ENCODE measurements around the gene RPTOR. TPM values are rescaled to one million over a fixed set of nuclear protein-coding genes. Genes with fewer than 3 reads are reported as not detected.

RPTOR gene
- total RNA-seq, 2 experiments from 2014 or later = 53.1 to 54.0 TPM

DNA sequence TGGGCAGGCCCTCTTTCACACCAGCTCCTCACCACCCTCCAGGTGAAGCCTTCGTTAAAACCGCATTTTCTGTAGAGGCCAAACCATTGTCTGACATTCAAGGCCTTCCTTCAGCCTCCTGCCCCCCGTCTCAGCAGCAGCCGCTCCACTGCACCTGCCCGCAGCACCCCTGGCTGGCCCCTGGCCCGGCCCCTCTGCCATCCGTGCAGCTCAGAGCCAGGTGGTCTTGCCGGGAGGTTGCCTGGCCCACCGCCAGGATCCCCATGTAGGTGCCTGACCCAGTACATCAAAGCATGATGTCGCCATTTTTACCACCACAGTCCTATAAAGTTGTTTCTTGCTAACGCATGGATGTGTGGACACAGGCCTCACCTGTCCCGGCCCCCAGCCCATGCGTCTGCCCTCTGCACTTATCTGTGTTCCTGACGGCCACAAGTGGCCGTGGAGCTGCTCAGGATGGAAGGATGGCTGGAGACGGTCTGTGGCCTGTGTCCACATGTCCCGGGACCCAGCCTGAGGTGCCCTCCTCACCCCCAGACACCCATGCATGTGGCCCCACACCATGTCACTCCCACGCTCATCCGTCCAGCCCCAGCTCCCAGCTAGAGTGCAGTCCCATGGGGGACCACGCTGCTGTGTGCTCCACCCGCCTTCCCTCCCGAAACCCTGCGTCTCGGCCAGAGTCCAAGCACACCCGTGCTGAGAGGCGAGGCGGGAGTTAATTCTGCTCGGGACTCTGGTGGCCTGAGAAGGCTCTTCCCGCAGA is 357.7 kb downstream of the RPTOR start:
- Mint-ChIP-seq H3K4me1 (ENCODE audit: low read depth) (peaks cover 44% of the 10 kb centered on the region), H3K9me3 (ENCODE audit: insufficient read depth) (no peaks in the 10 kb centered on the region), H3K36me3 (ENCODE audit: low read depth) (peaks cover 42% of the 10 kb centered on the region), H3K27me3 (ENCODE audit: low read depth) (no peaks in the 10 kb centered on the region), H3K27ac (peak overlapping the region; percentile 77), H3K4me3 (no peak overlapping the region)
- DNase-seq (no peak), ATAC-seq (no peak)
- ChIA-PET CTCF (no interaction called here), POLR2A (no interaction called here)

GRCh38 chr17:80902963-80903611 is 358.4 kb downstream of the RPTOR start:
- Mint-ChIP-seq H3K4me3 (no peak overlapping the region), H3K4me1 (ENCODE audit: low read depth) (peaks cover 37% of the 10 kb centered on the region), H3K36me3 (ENCODE audit: low read depth) (peaks cover 42% of the 10 kb centered on the region), H3K27me3 (ENCODE audit: low read depth) (no peaks in the 10 kb centered on the region), H3K27ac (no peak overlapping the region), H3K9me3 (ENCODE audit: insufficient read depth) (no peaks in the 10 kb centered on the region)
- CTCF ChIA-PET = no interaction called here
- ATAC-seq (no peak), DNase-seq (no peak)
- POLR2A ChIA-PET = no interaction called here

GRCh38 chr17:80904036-80904753 is 359.6 kb downstream of the RPTOR start:
- DNase-seq = no peak
- Mint-ChIP-seq H3K4me1 (ENCODE audit: low read depth) (peaks cover 29% of the 10 kb centered on the region), H3K9me3 (ENCODE audit: insufficient read depth) (no peaks in the 10 kb centered on the region), H3K4me3 (no peak overlapping the region), H3K36me3 (ENCODE audit: low read depth) (peaks cover 38% of the 10 kb centered on the region), H3K27me3 (ENCODE audit: low read depth) (no peaks in the 10 kb centered on the region), H3K27ac (peak overlapping the region; percentile 52)
- no peak for ATAC-seq
- POLR2A ChIA-PET = no interaction called here
- CTCF ChIA-PET = no interaction called here

DNA sequence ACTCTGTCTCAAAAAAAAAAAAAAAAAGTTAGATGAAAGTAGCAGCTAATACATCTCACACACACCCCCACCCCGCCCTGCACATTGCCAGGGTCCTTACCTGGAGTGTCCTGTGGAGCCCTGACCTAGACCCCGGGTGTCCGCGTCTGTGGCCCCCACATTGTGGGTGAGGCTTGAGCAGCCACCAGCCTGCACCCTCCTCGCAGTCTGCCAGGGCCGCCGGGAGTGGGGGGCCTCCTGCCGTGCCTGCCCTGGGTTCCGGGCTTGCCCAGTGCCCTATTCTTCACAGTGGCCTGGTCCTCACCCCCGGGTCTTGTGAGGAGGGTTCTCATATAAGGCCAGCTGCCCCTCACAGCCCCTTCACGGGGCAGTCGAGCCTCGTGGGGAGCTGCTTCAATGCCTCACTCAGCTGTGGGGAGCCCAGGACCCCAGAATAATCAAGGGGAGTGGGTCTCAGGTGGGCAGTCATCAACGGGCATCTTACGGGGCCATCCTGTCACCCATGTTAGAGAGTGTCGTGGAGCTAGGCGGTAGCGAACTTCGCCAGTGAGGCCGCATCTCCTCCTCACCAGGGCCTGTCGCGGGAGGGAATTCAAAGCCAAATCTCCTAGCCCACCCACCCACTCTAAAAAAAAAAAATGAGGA is 361.1 kb downstream of the RPTOR start:
- ChIA-PET POLR2A (no interaction called here), CTCF (no interaction called here)
- DNase-seq (no peak), ATAC-seq (no peak)
- H3K36me3 Mint-ChIP-seq (ENCODE audit: low read depth) = peaks cover 40% of the 10 kb centered on the region
- H3K9me3 Mint-ChIP-seq (ENCODE audit: insufficient read depth) = no peaks in the 10 kb centered on the region
- no peak overlapping the region for H3K27ac Mint-ChIP-seq
- no peak overlapping the region for H3K4me3 Mint-ChIP-seq
- peaks cover 15% of the 10 kb centered on the region for H3K4me1 Mint-ChIP-seq (ENCODE audit: low read depth)
- no peaks in the 10 kb centered on the region for H3K27me3 Mint-ChIP-seq (ENCODE audit: low read depth)

DNA sequence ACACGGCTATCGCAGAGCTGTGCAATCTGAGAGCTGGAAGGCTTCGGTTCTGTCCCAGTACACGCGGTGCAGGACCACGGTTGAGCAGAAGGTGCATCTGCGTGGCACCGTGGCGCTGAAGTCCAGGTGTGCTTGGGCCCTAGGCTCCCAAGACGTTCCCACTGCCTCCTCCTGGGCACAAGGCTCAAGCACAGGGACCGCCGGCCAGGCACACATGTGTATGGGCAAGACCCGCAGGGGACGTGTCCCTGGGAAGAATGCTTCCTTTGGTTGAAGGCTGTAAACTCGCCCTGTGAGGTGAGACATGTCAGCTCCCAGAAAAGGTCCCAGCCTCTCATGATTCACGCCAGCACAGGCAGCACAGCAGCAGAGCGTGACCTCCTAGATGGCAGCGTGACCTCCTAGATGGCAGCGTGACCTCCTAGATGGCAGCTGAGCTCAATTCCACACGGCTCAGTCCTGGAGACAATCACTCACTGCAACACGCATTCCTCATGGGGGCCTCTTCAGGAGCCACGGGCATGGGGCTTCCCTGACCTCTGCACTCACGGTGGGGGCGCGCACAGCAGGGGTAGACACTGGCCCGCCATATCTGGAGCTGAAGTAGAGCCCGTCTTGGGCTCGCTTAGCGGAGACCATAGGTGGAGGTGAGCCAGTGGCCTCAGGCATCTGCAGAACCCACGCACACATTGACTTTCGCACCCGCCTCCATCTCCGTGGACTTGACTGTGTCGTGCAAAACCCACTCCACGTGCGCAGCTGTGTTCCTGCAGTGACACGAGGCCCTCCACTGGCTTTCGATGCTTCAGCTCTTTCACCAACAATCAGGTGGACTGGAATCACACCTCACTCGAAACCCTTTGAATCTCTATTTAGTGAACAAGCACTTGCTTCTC is 362.0 kb downstream of the RPTOR start:
- DNase-seq (no peak), ATAC-seq (no peak)
- H3K36me3 Mint-ChIP-seq (ENCODE audit: low read depth) = peaks cover 35% of the 10 kb centered on the region
- H3K27me3 Mint-ChIP-seq (ENCODE audit: low read depth) = no peaks in the 10 kb centered on the region
- no peaks in the 10 kb centered on the region for H3K9me3 Mint-ChIP-seq (ENCODE audit: insufficient read depth)
- H3K4me3 Mint-ChIP-seq = no peak overlapping the region
- H3K27ac Mint-ChIP-seq = no peak overlapping the region
- H3K4me1 Mint-ChIP-seq (ENCODE audit: low read depth) = peaks cover 6% of the 10 kb centered on the region
- CTCF ChIA-PET = no interaction called here
- POLR2A ChIA-PET = no interaction called here

GRCh38 chr17:80907281-80907680 is 362.6 kb downstream of the RPTOR start:
- CTCF ChIA-PET = no interaction called here
- no peaks in the 10 kb centered on the region for H3K9me3 Mint-ChIP-seq (ENCODE audit: insufficient read depth)

DNA sequence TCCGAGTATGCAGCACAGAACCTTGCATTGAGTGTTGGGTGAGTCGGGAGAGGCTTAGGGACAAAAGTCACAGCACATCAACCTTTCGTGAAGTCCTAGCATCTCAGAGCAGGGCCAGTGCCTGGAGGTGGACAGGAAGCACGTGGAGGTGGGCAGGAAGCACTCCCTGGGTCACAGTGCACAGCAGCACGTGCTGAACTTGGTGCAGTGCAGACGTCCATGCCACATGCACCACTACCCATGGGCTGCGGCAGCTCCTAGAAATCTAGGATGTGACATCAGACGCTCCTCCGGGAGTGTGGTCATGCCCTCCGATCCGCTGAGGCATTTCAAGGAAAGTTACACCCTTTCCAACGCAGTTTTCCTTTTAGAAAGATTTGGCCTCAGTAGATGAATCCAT is 363.6 kb downstream of the RPTOR start:
- H3K27ac Mint-ChIP-seq = no peak overlapping the region
- no peak for DNase-seq
- no peak for ATAC-seq
- H3K9me3 Mint-ChIP-seq (ENCODE audit: insufficient read depth) = no peaks in the 10 kb centered on the region
- no peaks in the 10 kb centered on the region for H3K4me1 Mint-ChIP-seq (ENCODE audit: low read depth)
- peaks cover 36% of the 10 kb centered on the region for H3K36me3 Mint-ChIP-seq (ENCODE audit: low read depth)
- POLR2A ChIA-PET = no interaction called here
- H3K4me3 Mint-ChIP-seq = no peak overlapping the region
- H3K27me3 Mint-ChIP-seq (ENCODE audit: low read depth) = no peaks in the 10 kb centered on the region
- CTCF ChIA-PET = interaction anchor here (1.0 to 3.3 kb wide), 2 partner anchors 9 to 333 kb away, joined by 3 to 15 read pairs; no protein-coding TSS in a partner anchor

More at GRCh38 chr17:80907281-80907680, 362.6 kb downstream of the RPTOR start:
- H3K27ac Mint-ChIP-seq = peak overlapping the region; percentile 35
- POLR2A ChIA-PET = no interaction called here
- H3K4me3 Mint-ChIP-seq = no peak overlapping the region
- DNase-seq (no peak), ATAC-seq (no peak)
- H3K27me3 Mint-ChIP-seq (ENCODE audit: low read depth) = no peaks in the 10 kb centered on the region
- peaks cover 33% of the 10 kb centered on the region for H3K36me3 Mint-ChIP-seq (ENCODE audit: low read depth)
- H3K4me1 Mint-ChIP-seq (ENCODE audit: low read depth) = no peaks in the 10 kb centered on the region

GRCh38 chr17:80908776-80909175 is 364.1 kb downstream of the RPTOR start:
- no peaks in the 10 kb centered on the region for H3K4me1 Mint-ChIP-seq (ENCODE audit: low read depth)
- H3K27ac Mint-ChIP-seq = no peak overlapping the region
- CTCF ChIA-PET = interaction anchor here (1.0 to 3.3 kb wide), 2 partner anchors 10 to 333 kb away, joined by 3 to 15 read pairs; no protein-coding TSS in a partner anchor
- POLR2A ChIA-PET = no interaction called here
- H3K4me3 Mint-ChIP-seq = no peak overlapping the region
- H3K36me3 Mint-ChIP-seq (ENCODE audit: low read depth) = peaks cover 41% of the 10 kb centered on the region
- DNase-seq (no peak), ATAC-seq (no peak)
- peaks cover 1% of the 10 kb centered on the region for H3K9me3 Mint-ChIP-seq (ENCODE audit: insufficient read depth)
- no peaks in the 10 kb centered on the region for H3K27me3 Mint-ChIP-seq (ENCODE audit: low read depth)

GRCh38 chr17:80909635-80910034 is 365.0 kb downstream of the RPTOR start:
- no peak overlapping the region for H3K27ac Mint-ChIP-seq
- no peak for DNase-seq
- peaks cover 3% of the 10 kb centered on the region for H3K9me3 Mint-ChIP-seq (ENCODE audit: insufficient read depth)
- H3K36me3 Mint-ChIP-seq (ENCODE audit: low read depth) = peaks cover 42% of the 10 kb centered on the region
- ChIA-PET POLR2A (no interaction called here), CTCF (interaction anchor here (0.9 to 3.3 kb wide), 4 partner anchors 10 to 61 kb away, joined by 3 to 15 read pairs (median 5); no protein-coding TSS in a partner anchor)
- no peaks in the 10 kb centered on the region for H3K27me3 Mint-ChIP-seq (ENCODE audit: low read depth)
- no peak for ATAC-seq
- H3K4me1 Mint-ChIP-seq (ENCODE audit: low read depth) = no peaks in the 10 kb centered on the region
- no peak overlapping the region for H3K4me3 Mint-ChIP-seq

GRCh38 chr17:80910043-80910442 is 365.4 kb downstream of the RPTOR start:
- Mint-ChIP-seq H3K27ac (no peak overlapping the region), H3K4me3 (no peak overlapping the region), H3K27me3 (ENCODE audit: low read depth) (no peaks in the 10 kb centered on the region), H3K4me1 (ENCODE audit: low read depth) (no peaks in the 10 kb centered on the region), H3K9me3 (ENCODE audit: insufficient read depth) (peaks cover 3% of the 10 kb centered on the region), H3K36me3 (ENCODE audit: low read depth) (peaks cover 45% of the 10 kb centered on the region)
- DNase-seq (no peak), ATAC-seq (no peak)
- ChIA-PET CTCF (interaction anchor here (0.9 to 3.3 kb wide), 4 partner anchors 11 to 60 kb away, joined by 3 to 15 read pairs (median 5); no protein-coding TSS in a partner anchor), POLR2A (no interaction called here)

- ChIA-PET CTCF (interaction anchor here (1.7 kb wide), 1 partner anchor 14 kb away, joined by 8 read pairs; no protein-coding TSS in a partner anchor), POLR2A (interaction anchor here (0.5 kb wide), 1 partner anchor 803 kb away, joined by 3 read pairs; no protein-coding TSS in a partner anchor)
Measured at GRCh38 chr17:80912476-80912875, 367.8 kb downstream of the RPTOR start.

More at GRCh38 chr17:80912476-80912875, 367.8 kb downstream of the RPTOR start:
- H3K27ac Mint-ChIP-seq = no peak overlapping the region
- peaks cover 3% of the 10 kb centered on the region for H3K9me3 Mint-ChIP-seq (ENCODE audit: insufficient read depth)
- peaks cover 49% of the 10 kb centered on the region for H3K36me3 Mint-ChIP-seq (ENCODE audit: low read depth)
- ATAC-seq (no peak), DNase-seq (no peak)
- no peaks in the 10 kb centered on the region for H3K4me1 Mint-ChIP-seq (ENCODE audit: low read depth)
- no peaks in the 10 kb centered on the region for H3K27me3 Mint-ChIP-seq (ENCODE audit: low read depth)
- no peak overlapping the region for H3K4me3 Mint-ChIP-seq

All from activated CD8-positive, alpha-beta T cell treated with anti-CD3 and anti-CD28 coated beads, Interleukin-2, amount 10 ng/mL, durations not matched to agents 7 days and 5 days (primary cell).